Upper lobe of left lung (tissue), 4 donors: ENCODE measurements around the gene PDZK1.
"Not testable (repeated sequence)": the region's sequence is repeated elsewhere in the genome, so short reads cannot be mapped to it uniquely, and the experiment has no call there.

Source experiments
- POLR2A ChIP-seq, 4 donors: fragments of 450-650 bp; IDR thresholded peaks; one replicate each; pipeline ENCODE4 v1.5.1; 2016 to 2017; ENCODE audit warnings: antibody characterized with exemption in 4 of 4, mild to moderate bottlenecking in 2 of 4
- POLR2AphosphoS5 ChIP-seq, 2 donors: sonication (generic); formaldehyde crosslinking; IDR thresholded peaks; one replicate each; pipeline ENCODE4 v1.5.1; 2017; ENCODE audit warnings: antibody characterized with exemption in 2 of 2
- TF ChIP-seq, protein P1 (sequence below), 6 experiments: fragments of 450-650 bp in 4 of 6; fragments of 200-600 bp in 2 of 6; sonication (generic) in 2 of 6; IDR thresholded peaks; one replicate each; pipeline ENCODE4 v1.5.1; 2016 to 2019; ENCODE audit warnings: antibody characterized with exemption in 6 of 6

- TF ChIP-seq, protein P1, sequence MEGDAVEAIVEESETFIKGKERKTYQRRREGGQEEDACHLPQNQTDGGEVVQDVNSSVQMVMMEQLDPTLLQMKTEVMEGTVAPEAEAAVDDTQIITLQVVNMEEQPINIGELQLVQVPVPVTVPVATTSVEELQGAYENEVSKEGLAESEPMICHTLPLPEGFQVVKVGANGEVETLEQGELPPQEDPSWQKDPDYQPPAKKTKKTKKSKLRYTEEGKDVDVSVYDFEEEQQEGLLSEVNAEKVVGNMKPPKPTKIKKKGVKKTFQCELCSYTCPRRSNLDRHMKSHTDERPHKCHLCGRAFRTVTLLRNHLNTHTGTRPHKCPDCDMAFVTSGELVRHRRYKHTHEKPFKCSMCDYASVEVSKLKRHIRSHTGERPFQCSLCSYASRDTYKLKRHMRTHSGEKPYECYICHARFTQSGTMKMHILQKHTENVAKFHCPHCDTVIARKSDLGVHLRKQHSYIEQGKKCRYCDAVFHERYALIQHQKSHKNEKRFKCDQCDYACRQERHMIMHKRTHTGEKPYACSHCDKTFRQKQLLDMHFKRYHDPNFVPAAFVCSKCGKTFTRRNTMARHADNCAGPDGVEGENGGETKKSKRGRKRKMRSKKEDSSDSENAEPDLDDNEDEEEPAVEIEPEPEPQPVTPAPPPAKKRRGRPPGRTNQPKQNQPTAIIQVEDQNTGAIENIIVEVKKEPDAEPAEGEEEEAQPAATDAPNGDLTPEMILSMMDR (IDR thresholded peaks at IDR 0.05) = not testable (repeated sequence)
- TF ChIP-seq POLR2A, POLR2AphosphoS5 (IDR thresholded peaks at IDR 0.05): not testable (repeated sequence)
These were observed 34.0 kb downstream of the PDZK1 start for GRCh38 chr1:145673217-145673616.
